HepG2 (cell line): Measurements from ENCODE around the gene INSR. TPM values are rescaled to one million over a fixed set of nuclear protein-coding genes. Genes with fewer than 3 reads are reported as not detected.

Experiments
- GLI4 ChIP-seq: sonication (generic); formaldehyde crosslinking; IDR thresholded peaks from 2 replicates; pipeline ENCODE4 v1.5.1; 2020; ENCODE audit warnings: missing genetic modification reagents, mild to moderate bottlenecking, moderate library complexity, borderline replicate concordance
- HDAC1 ChIP-seq: sonication (generic); formaldehyde crosslinking; IDR thresholded peaks from 2 replicates; pipeline ENCODE4 v1.5.1; 2020; ENCODE audit warnings: mild to moderate bottlenecking, missing genetic modification reagents
- HOXA5 ChIP-seq: sonication (generic); formaldehyde crosslinking; IDR thresholded peaks from 2 replicates; pipeline ENCODE4 v1.4.0; 2020; ENCODE audit warnings: missing genetic modification reagents
- HOXA7 ChIP-seq: sonication (generic); formaldehyde crosslinking; IDR thresholded peaks from 2 replicates; pipeline ENCODE4 v1.8.1; 2022; ENCODE audit warnings: mild to moderate bottlenecking, missing genetic modification reagents, moderate library complexity
- MXD3 ChIP-seq: IDR thresholded peaks from 2 replicates; pipeline ENCODE4 v1.6.1; 2016; ENCODE audit warnings: mild to moderate bottlenecking, missing biosample characterization, missing genetic modification reagents
- PHF8 ChIP-seq: sonication (generic); formaldehyde crosslinking; IDR thresholded peaks from 2 replicates; pipeline ENCODE4 v1.5.0; 2020; ENCODE audit warnings: missing genetic modification reagents
- SNRNP70 ChIP-seq: fragments of 200-400 bp; formaldehyde crosslinking; IDR thresholded peaks from 2 replicates; pipeline ENCODE4 v1.6.1; 2017; ENCODE audit warnings: mild to moderate bottlenecking, low read depth, low read length, moderate library complexity
- SP2 ChIP-seq: sonication (generic); formaldehyde crosslinking; IDR thresholded peaks from 2 replicates; pipeline ENCODE4 v1.5.1; 2020; ENCODE audit warnings: mild to moderate bottlenecking, missing genetic modification reagents
- XBP1 ChIP-seq: sonication (generic); formaldehyde crosslinking; IDR thresholded peaks from 2 replicates; pipeline ENCODE4 v1.5.0; 2020; ENCODE audit warnings: missing genetic modification reagents
- ZBTB25 ChIP-seq: IDR thresholded peaks from 2 replicates; pipeline ENCODE4 v1.6.1; 2018; ENCODE audit warnings: missing genetic modification reagents
- ZFP62 ChIP-seq: sonication (generic); formaldehyde crosslinking; IDR thresholded peaks from 2 replicates; pipeline ENCODE4 v1.4.0; 2020; ENCODE audit warnings: missing genetic modification reagents
- ZNF160 ChIP-seq: sonication (generic); formaldehyde crosslinking; IDR thresholded peaks from 2 replicates; pipeline ENCODE4 v1.8.0; 2022; ENCODE audit warnings: mild to moderate bottlenecking, inconsistent platforms, missing genetic modification reagents
- ZNF276 ChIP-seq: sonication (generic); formaldehyde crosslinking; IDR thresholded peaks from 2 replicates; pipeline ENCODE4 v1.4.0; 2020; ENCODE audit warnings: mild to moderate bottlenecking, low read depth, missing genetic modification reagents
- ZNF296 ChIP-seq: sonication (generic); formaldehyde crosslinking; conservative IDR thresholded peaks from 2 replicates; pipeline ENCODE4 v1.5.0; 2020; ENCODE audit warnings: mild to moderate bottlenecking, missing genetic modification reagents
- ZNF746 ChIP-seq: sonication (generic); formaldehyde crosslinking; IDR thresholded peaks from 2 replicates; pipeline ENCODE4 v1.8.0; 2022; ENCODE audit warnings: mild to moderate bottlenecking, missing genetic modification reagents
- ZNF878 ChIP-seq: sonication (generic); formaldehyde crosslinking; IDR thresholded peaks from 2 replicates; pipeline ENCODE4 v1.8.1; 2023; ENCODE audit warnings: mild to moderate bottlenecking, missing genetic modification reagents, moderate library complexity
- polyA plus RNA-seq, 8 experiments: library from polyadenylated mRNA; depleted of rRNA in 3 of 8; stranded (reverse) in 7 of 8; unstranded in 1 of 8; fragments of >200 nt; fragmentation: Illumina TruSeq in 4 of 8; extraction: Trizol in 4 of 8; gene quantifications; 2 replicates each; pipeline versions ENCODE4 v1.2.1 to v1.2.3, GENCODE V29; 2011 to 2016; ENCODE audit warnings: low read depth in 4 of 8, missing spikeins in 1 of 8, mixed read lengths in 1 of 8; ENCODE audit not compliant: insufficient read depth in 1 of 8
- total RNA-seq, 5 experiments: library from RNA; depleted of rRNA; stranded (reverse); fragments of >200 nt; fragmentation: Illumina TruSeq; extraction: Trizol; gene quantifications; 2 replicates each; pipeline ENCODE4 v1.2.3, GENCODE V29; 2016; ENCODE audit warnings: low read depth in 1 of 5
- TF ChIP-seq, protein P1 (sequence below): sonication (generic); formaldehyde crosslinking; IDR thresholded peaks from 2 replicates; pipeline ENCODE4 v1.5.0; 2020; ENCODE audit warnings: missing genetic modification reagents
- TF ChIP-seq, protein P2 (sequence below): sonication (generic); formaldehyde crosslinking; IDR thresholded peaks from 2 replicates; pipeline ENCODE4 v1.5.0; 2020; ENCODE audit warnings: mild to moderate bottlenecking, missing genetic modification reagents
- TF ChIP-seq, protein P3 (sequence below): sonication (generic); formaldehyde crosslinking; IDR thresholded peaks from 2 replicates; pipeline ENCODE4 v1.4.0; 2020; ENCODE audit warnings: missing genetic modification reagents, borderline replicate concordance
- TF ChIP-seq, protein P4 (sequence below): IDR thresholded peaks from 2 replicates; pipeline ENCODE4 v1.6.1; 2016; ENCODE audit warnings: mild to moderate bottlenecking

Gene INSR
- total and polyA plus RNA-seq, 2 of the 13 experiments (the other 11 are each of a cell fraction or from before 2014, with no cell fraction given), result 24.2 to 29.8 TPM

DNA sequence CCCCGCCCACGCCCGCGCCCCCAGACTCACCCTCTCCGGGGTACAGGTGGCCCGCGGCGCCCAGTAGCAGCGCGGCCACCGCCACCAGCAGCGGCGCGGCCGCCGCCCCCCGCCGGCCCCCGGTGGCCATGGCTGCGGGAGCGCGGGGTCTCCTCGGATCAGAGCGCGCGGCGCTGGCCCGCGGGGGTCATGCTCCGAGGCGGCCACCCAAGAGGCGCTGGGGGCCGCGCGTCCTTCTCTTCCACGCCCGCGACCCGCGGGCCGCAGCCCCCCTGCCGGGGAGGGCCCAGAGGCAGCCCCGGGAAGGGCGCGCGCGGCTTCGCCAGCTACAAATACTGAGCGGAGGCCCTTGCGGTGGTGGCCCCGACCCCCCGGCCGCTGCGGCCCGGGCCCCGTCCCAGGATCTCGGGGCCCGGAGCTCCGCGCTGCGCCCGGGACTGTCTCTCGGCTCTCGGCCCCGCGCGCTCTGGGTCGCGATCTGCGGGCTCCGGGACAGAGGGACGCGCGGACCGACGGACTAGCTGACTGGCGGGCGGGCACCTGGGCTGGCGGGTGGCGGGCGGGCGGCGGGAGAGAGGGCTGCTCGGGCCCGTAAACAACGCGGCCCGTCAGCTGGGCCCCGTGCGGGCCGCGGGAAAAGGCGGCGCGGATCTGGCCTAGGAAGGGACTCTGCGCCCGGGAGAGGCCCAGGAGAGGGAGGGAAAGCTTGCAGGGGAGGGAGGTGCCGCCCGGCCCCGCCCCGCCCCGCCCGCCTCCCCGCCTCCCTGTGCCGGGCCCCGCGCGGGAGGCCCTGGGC lies at the start of gene INSR (continued):
- no peak for TF ChIP-seq SP2
- 0 out of 2 replicates have a peak, but pooled peaks have one; percentile 24 for TF ChIP-seq ZBTB25 (CRISPR knock-in tag)
- TF ChIP-seq ZFP62 (CRISPR knock-in tag), result no peak
- TF ChIP-seq HOXA5 (CRISPR knock-in tag), result 0 out of 2 replicates have a peak, but pooled peaks have one; percentile 56
- TF ChIP-seq, protein P1, sequence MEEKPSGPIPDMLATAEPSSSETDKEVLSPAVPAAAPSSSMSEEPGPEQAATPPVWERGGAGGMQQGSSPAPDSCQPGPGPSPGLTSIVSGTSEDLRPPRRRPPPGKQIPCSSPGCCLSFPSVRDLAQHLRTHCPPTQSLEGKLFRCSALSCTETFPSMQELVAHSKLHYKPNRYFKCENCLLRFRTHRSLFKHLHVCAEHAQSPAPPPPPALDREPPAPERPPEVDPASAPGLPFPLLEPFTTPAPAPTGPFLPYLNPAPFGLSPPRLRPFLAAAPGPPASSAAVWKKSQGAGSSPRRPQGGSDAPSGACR, result no peak
- TF ChIP-seq PHF8, result peak; percentile 71
- TF ChIP-seq, protein P2, sequence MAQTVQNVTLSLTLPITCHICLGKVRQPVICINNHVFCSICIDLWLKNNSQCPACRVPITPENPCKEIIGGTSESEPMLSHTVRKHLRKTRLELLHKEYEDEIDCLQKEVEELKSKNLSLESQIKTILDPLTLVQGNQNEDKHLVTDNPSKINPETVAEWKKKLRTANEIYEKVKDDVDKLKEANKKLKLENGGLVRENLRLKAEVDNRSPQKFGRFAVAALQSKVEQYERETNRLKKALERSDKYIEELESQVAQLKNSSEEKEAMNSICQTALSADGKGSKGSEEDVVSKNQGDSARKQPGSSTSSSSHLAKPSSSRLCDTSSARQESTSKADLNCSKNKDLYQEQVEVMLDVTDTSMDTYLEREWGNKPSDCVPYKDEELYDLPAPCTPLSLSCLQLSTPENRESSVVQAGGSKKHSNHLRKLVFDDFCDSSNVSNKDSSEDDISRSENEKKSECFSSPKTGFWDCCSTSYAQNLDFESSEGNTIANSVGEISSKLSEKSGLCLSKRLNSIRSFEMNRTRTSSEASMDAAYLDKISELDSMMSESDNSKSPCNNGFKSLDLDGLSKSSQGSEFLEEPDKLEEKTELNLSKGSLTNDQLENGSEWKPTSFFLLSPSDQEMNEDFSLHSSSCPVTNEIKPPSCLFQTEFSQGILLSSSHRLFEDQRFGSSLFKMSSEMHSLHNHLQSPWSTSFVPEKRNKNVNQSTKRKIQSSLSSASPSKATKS, result no peak
- TF ChIP-seq, protein P3, sequence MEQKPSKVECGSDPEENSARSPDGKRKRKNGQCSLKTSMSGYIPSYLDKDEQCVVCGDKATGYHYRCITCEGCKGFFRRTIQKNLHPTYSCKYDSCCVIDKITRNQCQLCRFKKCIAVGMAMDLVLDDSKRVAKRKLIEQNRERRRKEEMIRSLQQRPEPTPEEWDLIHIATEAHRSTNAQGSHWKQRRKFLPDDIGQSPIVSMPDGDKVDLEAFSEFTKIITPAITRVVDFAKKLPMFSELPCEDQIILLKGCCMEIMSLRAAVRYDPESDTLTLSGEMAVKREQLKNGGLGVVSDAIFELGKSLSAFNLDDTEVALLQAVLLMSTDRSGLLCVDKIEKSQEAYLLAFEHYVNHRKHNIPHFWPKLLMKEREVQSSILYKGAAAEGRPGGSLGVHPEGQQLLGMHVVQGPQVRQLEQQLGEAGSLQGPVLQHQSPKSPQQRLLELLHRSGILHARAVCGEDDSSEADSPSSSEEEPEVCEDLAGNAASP, result peak; percentile 65
- no peak for TF ChIP-seq HOXA7
- no peak for TF ChIP-seq SNRNP70
- TF ChIP-seq GLI4 (CRISPR knock-in tag), result 0 out of 2 replicates have a peak, but pooled peaks have one; percentile 21
- TF ChIP-seq MXD3 (CRISPR knock-in tag), result peak; percentile 73
- TF ChIP-seq ZNF878 (CRISPR knock-in tag), result peak; percentile 64; the same call in 1 of the 2 replicates
- TF ChIP-seq ZNF296 (CRISPR knock-in tag), result no peak
- TF ChIP-seq, protein P4, sequence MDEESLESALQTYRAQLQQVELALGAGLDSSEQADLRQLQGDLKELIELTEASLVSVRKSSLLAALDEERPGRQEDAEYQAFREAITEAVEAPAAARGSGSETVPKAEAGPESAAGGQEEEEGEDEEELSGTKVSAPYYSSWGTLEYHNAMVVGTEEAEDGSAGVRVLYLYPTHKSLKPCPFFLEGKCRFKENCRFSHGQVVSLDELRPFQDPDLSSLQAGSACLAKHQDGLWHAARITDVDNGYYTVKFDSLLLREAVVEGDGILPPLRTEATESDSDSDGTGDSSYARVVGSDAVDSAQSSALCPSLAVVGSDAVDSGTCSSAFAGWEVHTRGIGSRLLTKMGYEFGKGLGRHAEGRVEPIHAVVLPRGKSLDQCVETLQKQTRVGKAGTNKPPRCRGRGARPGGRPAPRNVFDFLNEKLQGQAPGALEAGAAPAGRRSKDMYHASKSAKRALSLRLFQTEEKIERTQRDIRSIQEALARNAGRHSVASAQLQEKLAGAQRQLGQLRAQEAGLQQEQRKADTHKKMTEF (CRISPR knock-in tag), result no peak; the same call in 1 of the 2 replicates
- TF ChIP-seq HDAC1, result peak; percentile 49
- TF ChIP-seq ZNF746 (CRISPR knock-in tag), result peak; percentile 78
- TF ChIP-seq ZNF160 (CRISPR knock-in tag), result no peak
- no peak for TF ChIP-seq XBP1 (CRISPR knock-in tag)
- TF ChIP-seq ZNF276 (CRISPR knock-in tag), result no peak
